ENCODE data around the gene PLPP4. TPM values are rescaled to one million over a fixed set of nuclear protein-coding genes. Genes with fewer than 3 reads are reported as not detected.

PLPP4 gene
- total and polyA plus RNA-seq, 10 of the 15 experiments (the other 5 are each of a cell fraction or from before 2014, with no cell fraction given): 0.08 to 3.1 (median 0.26) TPM; not detected in 3

DNA sequence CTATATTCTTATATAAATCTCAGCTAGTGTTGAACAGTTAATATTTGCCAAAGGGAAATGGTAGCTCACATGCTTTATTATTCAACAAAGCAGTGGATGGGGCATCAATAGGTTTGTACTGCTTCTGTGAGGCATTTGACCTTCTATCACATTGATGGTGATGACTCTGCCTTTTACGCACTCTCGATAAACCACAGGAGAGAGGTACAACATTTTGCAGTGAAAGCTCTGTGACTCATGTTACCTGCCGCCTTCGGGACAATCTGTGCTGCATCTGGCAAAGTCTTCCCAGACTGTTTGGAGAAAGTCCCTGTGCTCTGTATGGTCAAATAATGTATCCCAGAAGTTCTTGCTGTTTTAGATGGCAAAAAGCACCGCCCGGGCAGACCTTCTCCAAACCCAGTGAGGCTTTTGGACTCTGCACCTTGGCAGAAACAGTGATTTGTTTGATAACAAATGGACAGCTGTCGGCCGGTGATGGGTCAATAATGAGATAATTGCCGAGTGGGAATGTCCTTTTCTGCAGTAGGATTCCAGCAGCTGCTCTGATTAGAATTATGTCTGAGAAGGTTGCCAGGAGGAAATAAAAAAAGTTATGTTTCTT, 61.0 kb downstream of the PLPP4 start (continued):
- no peak for TF ChIP-seq ZNF217 (IDR thresholded peaks at IDR 0.05)
- TF ChIP-seq SP1 (IDR thresholded peaks at IDR 0.05; ENCODE audit: low read depth, low read length): no peak
- TF ChIP-seq HDAC2 (IDR thresholded peaks at IDR 0.05): no peak

DNA sequence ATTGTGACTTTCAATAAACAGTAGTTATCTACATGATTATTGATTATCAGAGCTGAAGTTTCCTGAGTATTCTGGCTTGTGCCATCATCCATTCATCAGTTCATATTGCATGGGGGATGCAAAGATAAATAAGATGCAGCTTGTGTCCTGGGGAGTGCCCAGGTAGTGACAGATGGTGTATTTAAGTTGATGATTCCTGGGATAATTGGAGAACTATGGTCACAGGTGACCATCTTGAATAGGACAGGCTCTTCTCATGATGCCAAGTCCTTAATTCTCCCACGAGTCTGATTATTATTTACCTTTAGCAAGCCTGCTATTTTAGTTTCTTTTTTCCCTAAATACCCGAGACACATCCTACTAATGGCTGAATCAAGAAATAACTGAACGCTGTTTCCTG, 64.9 kb downstream of the PLPP4 start:
- 20% methylated on average over 3 of the region's 3 CpGs for WGBS (ENCODE audit: insufficient coverage, insufficient replicate concordance, low lambda C conversion rate, missing lambda C conversion rate)
- Histone ChIP-seq H3K27ac (ENCODE audit: control insufficient read depth, insufficient read depth) (no peak overlapping the region), H3K79me2 (ENCODE audit: control insufficient read depth, insufficient read depth, low read length) (no peaks in the 10 kb centered on the region), H3K9ac (ENCODE audit: control insufficient read depth, insufficient read depth, low read length) (no peak overlapping the region), H3K4me1 (ENCODE audit: control insufficient read depth, insufficient read depth, low read length) (no peaks in the 10 kb centered on the region), H3K4me2 (ENCODE audit: control insufficient read depth, insufficient read depth) (no peak overlapping the region), H3K36me3 (ENCODE audit: control insufficient read depth in 2 of 2, insufficient read depth in 2 of 2, low read length in 1 of 2) (no peaks in the 10 kb centered on the region), H3K4me3 (no peak overlapping the region), H4K20me1 (ENCODE audit: control insufficient read depth, insufficient read depth) (no peaks in the 10 kb centered on the region), H3K9me3 (replicated peaks; ENCODE audit: control insufficient read depth, insufficient read depth, low read length) (no peaks in the 10 kb centered on the region), H2AFZ (ENCODE audit: control insufficient read depth, low read depth, low read length) (no peak overlapping the region), H3K27me3 (replicated peaks in 1 of 2; ENCODE audit: control insufficient read depth in 2 of 2, insufficient read depth in 2 of 2, low read length in 1 of 2) (no peaks in the 10 kb centered on the region)
- no peak for TF ChIP-seq NFIC (IDR thresholded peaks at IDR 0.05; ENCODE audit: low read depth, low read length)
- TF ChIP-seq ESRRA (IDR thresholded peaks at IDR 0.05; ENCODE audit: low read length): no peak
- no peak for TF ChIP-seq NR2C1 (IDR thresholded peaks at IDR 0.05)
- TF ChIP-seq LARP7 (IDR thresholded peaks at IDR 0.05): no peak
- TF ChIP-seq CHD2 (IDR thresholded peaks at IDR 0.05; ENCODE audit: borderline replicate concordance, low read depth, low read length): no peak
- TF ChIP-seq NFYB (IDR thresholded peaks at IDR 0.05; ENCODE audit: insufficient read depth, low read depth, low read length): no peak
- no peak for TF ChIP-seq CREB1 (IDR thresholded peaks at IDR 0.05; ENCODE audit: low read depth)
- TF ChIP-seq CBX3 (IDR thresholded peaks at IDR 0.05; ENCODE audit: borderline replicate concordance, low read depth): no peak
- TF ChIP-seq, protein P1, sequence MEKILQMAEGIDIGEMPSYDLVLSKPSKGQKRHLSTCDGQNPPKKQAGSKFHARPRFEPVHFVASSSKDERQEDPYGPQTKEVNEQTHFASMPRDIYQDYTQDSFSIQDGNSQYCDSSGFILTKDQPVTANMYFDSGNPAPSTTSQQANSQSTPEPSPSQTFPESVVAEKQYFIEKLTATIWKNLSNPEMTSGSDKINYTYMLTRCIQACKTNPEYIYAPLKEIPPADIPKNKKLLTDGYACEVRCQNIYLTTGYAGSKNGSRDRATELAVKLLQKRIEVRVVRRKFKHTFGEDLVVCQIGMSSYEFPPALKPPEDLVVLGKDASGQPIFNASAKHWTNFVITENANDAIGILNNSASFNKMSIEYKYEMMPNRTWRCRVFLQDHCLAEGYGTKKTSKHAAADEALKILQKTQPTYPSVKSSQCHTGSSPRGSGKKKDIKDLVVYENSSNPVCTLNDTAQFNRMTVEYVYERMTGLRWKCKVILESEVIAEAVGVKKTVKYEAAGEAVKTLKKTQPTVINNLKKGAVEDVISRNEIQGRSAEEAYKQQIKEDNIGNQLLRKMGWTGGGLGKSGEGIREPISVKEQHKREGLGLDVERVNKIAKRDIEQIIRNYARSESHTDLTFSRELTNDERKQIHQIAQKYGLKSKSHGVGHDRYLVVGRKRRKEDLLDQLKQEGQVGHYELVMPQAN (conservative IDR thresholded peaks at IDR 0.05): no peak
- no peak for TF ChIP-seq EGR1 (IDR thresholded peaks at IDR 0.05; ENCODE audit: borderline replicate concordance in 1 of 2, low read depth in 2 of 2, low read length in 2 of 2)
- TF ChIP-seq JUNB (IDR thresholded peaks at IDR 0.05): no peak
- TF ChIP-seq IKZF1 (conservative IDR thresholded peaks at IDR 0.05): no peak
- no peak for TF ChIP-seq NR2C2 (IDR thresholded peaks at IDR 0.05; ENCODE audit: borderline replicate concordance, control insufficient read depth, insufficient read length, low read depth)
- ChIA-PET SMC1A (ENCODE audit: uncharacterized antibody, unreplicated experiment) (no interaction called here), CTCF (no interaction called here), POLR2A (no interaction called here), RAD21 (ENCODE audit: unreplicated experiment) (no interaction called here)
- BruUV-seq (replicated peaks): no TSS peak
- no peak for DNase-seq (ENCODE audit: low read depth, low spot score)
- ATAC-seq: no peak
- no peak for FAIRE-seq
- intact Hi-C loops (cut with micrococcal nuclease; ENCODE audit: unreplicated experiment): no loop called here
- in situ Hi-C loops (cut with MboI): no loop called here

Data from GM12878 (cell line).